ENCODE results near the gene PRKN.

- TF ChIP-seq POLR2A (IDR thresholded peaks at IDR 0.05) = no peak
- no peak for TF ChIP-seq CTCF (IDR thresholded peaks at IDR 0.05)
These were observed 252.8 kb downstream of the PRKN start for GRCh38 chr6:162474722-162475121.
